ENCODE data around the gene SPINT1. TPM values are rescaled to one million over a fixed set of nuclear protein-coding genes. Genes with fewer than 3 reads are reported as not detected.

SPINT1 gene
- total and polyA plus RNA-seq, 8 donors, result 16.8 to 394 (median 120) TPM

DNA sequence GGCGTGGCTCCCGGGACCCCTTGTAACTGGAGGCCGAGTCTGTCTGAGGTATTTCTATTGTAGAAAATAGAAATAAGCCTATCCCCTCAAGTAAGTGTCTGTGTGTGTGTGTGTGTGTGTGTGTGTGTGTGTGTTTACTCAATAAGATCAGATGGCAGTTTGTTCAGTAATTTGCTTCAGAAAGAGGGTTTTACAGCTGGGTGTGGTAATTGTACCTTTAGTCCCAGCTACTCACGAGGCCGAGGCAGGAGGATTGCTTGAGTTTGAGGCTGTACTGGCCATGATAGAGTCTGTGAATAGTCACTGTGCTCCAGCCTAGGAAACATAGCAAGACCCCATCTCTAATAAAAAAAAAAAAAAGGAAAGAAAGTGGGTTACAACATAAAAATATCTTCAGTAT, 8.7 kb downstream of the SPINT1 start:
- WGBS, 5 donors, result 60 to 85% (median 69%) methylated on average over 5 of the region's 5 CpGs
- intact Hi-C loops (cut with DNase I; ENCODE audit: low total_unique reads), result no loop called here
- peaks cover 8 to 22% (median 13%) of the 10 kb centered on the region in 4 donors for H3K4me1 ChIP-seq

GRCh38 chr15:40853241-40853890, 9.5 kb downstream of the SPINT1 start:
- no peak for DNase-seq
- Histone ChIP-seq H3K9me3 (no peaks in the 10 kb centered on the region), H3K36me3 (peaks cover 29 to 68% (median 54%) of the 10 kb centered on the region in 4 donors), H3K27me3 (no peaks in the 10 kb centered on the region), H3K4me3 (no peak overlapping the region), H3K27ac (no peak overlapping the region), H3K4me1 (peaks cover 9 to 20% (median 12%) of the 10 kb centered on the region in 4 donors)
- WGBS, 5 donors, result 86 to 93% (median 91%) methylated on average over 13 to 16 of the region's 16 CpGs
- intact Hi-C loops (cut with DNase I; ENCODE audit: low total_unique reads), result no loop called here
- TF ChIP-seq CTCF (IDR thresholded peaks at IDR 0.05), result no peak
- TF ChIP-seq POLR2A (IDR thresholded peaks at IDR 0.05), result no peak
- no peak for TF ChIP-seq EP300 (IDR thresholded peaks at IDR 0.05)
- TF ChIP-seq POLR2AphosphoS5 (IDR thresholded peaks at IDR 0.05), result no peak

More for the DNA sequence above, 8.7 kb downstream of the SPINT1 start:
- no peaks in the 10 kb centered on the region for H3K27me3 ChIP-seq
- H3K4me3 ChIP-seq, result no peak overlapping the region
- DNase-seq, result no peak
- H3K36me3 ChIP-seq, result peaks cover 29 to 68% (median 54%) of the 10 kb centered on the region in 4 donors
- TF ChIP-seq CTCF (IDR thresholded peaks at IDR 0.05) (no peak), EP300 (IDR thresholded peaks at IDR 0.05) (no peak), POLR2AphosphoS5 (IDR thresholded peaks at IDR 0.05) (no peak), POLR2A (IDR thresholded peaks at IDR 0.05) (no peak)
- H3K9me3 ChIP-seq, result no peaks in the 10 kb centered on the region
- no peak overlapping the region for H3K27ac ChIP-seq

GRCh38 chr15:40854161-40854560, 10.3 kb downstream of the SPINT1 start:
- DNase-seq, result no peak
- Histone ChIP-seq H3K9me3 (no peaks in the 10 kb centered on the region), H3K4me1 (peaks cover 10 to 20% (median 15%) of the 10 kb centered on the region in 4 donors), H3K36me3 (peaks cover 29 to 68% (median 54%) of the 10 kb centered on the region in 4 donors), H3K27ac (no peak overlapping the region), H3K4me3 (no peak overlapping the region), H3K27me3 (peaks cover 0 to 4% (median 0%) of the 10 kb centered on the region in 3 donors)
- 68 to 83% (median 82%) methylated on average over 10 of the region's 10 CpGs for WGBS, 5 donors
- TF ChIP-seq POLR2A (IDR thresholded peaks at IDR 0.05), result no peak
- TF ChIP-seq EP300 (IDR thresholded peaks at IDR 0.05), result no peak
- TF ChIP-seq CTCF (IDR thresholded peaks at IDR 0.05), result no peak
- no peak for TF ChIP-seq POLR2AphosphoS5 (IDR thresholded peaks at IDR 0.05)
- intact Hi-C loops (cut with DNase I; ENCODE audit: low total_unique reads), result no loop called here

DNA sequence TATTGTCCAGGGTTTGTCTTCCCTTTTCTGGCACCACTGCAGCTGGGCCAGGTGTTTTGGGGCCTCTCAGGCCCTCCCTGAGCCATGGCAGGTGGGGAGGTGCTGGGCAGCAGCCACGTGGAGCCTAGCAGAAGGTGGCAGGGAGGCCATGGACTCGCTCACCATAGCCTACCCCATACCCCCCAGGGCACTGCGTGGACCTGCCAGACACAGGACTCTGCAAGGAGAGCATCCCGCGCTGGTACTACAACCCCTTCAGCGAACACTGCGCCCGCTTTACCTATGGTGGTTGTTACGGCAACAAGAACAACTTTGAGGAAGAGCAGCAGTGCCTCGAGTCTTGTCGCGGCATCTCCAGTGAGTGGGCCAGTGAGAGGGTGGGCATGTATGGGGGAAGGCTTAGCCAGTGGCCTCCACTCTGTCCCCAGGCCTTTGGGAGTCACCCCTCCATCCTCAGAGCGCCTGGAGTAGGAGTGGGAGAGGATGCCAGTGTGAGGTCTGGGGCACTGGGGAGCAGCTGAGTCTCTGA, 11.9 kb downstream of the SPINT1 start:
- Histone ChIP-seq H3K36me3 (peaks cover 29 to 60% (median 46%) of the 10 kb centered on the region in 4 donors), H3K27ac (no peak overlapping the region), H3K4me3 (no peak overlapping the region), H3K27me3 (peaks cover 0 to 4% (median 0%) of the 10 kb centered on the region in 3 donors), H3K4me1 (peaks cover 10 to 25% (median 19%) of the 10 kb centered on the region in 4 donors), H3K9me3 (no peaks in the 10 kb centered on the region)
- 82 to 87% (median 86%) methylated on average over 12 to 13 of the region's 13 CpGs for WGBS, 5 donors
- no peak for TF ChIP-seq CTCF (IDR thresholded peaks at IDR 0.05)
- no peak for TF ChIP-seq POLR2AphosphoS5 (IDR thresholded peaks at IDR 0.05)
- TF ChIP-seq POLR2A (IDR thresholded peaks at IDR 0.05), result no peak
- DNase-seq, result no peak
- intact Hi-C loops (cut with DNase I; ENCODE audit: low total_unique reads), result no loop called here

All from stomach (tissue), 9 donors.